Measurements from ENCODE around the gene PCDHB15.
A peak's percentile ranks its signal among the peaks of the same experiment; 100 is the strongest.

DNA sequence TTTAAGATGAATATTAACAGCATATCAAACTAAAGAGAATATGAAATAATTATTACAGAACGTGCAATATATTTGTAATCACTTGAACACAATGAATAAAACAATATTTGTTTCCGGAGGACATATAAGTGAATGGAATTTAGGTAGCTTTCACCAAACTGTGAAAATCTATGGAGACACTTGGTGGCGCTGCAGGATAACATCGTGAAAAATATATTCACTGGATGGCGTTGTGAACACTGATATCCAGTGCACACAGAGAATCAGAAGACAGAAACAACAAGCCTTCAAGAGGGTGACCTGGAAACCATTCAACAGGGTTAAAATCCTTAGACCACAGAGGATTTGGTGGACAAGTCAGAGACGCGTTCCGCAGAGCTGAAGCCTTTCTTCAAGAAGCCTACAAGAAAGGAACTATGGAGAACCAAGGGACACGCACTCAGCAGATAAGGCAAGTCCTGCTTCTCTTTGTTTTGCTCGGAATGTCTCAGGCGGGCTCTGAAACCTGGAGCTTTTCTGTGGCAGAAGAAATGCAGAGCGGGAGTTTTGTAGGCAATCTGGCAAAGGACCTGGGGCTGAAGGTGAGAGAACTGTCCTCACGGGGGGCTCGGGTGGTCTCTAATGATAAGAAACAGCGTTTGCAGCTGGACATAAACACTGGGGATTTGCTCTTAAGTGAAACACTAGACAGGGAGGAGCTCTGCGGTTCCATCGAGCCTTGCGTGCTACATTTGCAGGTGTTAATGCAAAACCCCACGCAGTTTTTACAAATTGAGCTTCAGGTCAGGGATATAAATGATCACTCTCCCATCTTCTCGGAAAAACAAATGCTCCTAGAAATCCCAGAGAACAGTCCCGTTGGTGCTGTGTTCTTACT is 45.6 kb upstream of the PCDHB15 start, which contains the start of gene PCDHB11:
- TF ChIP-seq POLR2A (IDR thresholded peaks at IDR 0.05) (peak in 2 of 3 donors; percentile 17 to 32), CTCF (IDR thresholded peaks at IDR 0.05) (peak in 5 of 7 experiments; percentile 35 to 54 (median 50))

Measured in body of pancreas (tissue), 4 donors.